Measurements from ENCODE around the gene INPP5D.

- TF ChIP-seq POLR2A (IDR thresholded peaks at IDR 0.05; ENCODE audit: low read length): no peak
- no peak for TF ChIP-seq GATA1 (IDR thresholded peaks at IDR 0.05; ENCODE audit: low read depth, low read length)
Observed at GRCh38 chr2:233068762-233069418, 8.7 kb downstream of the INPP5D start.

Data from erythroblast (primary cell).